Fibroblast of mammary gland (primary cell): Measurements from ENCODE around the gene ZNF862.

ENCODE experiments used
- DNase-seq: peaks from one replicate; pipeline ENCODE4 v3.0.0-alpha.2; 2010; ENCODE audit warnings: low read depth
- H3K4me3 ChIP-seq: 2 replicates; pipeline ENCODE4 v1.5.1; 2011; ENCODE audit warnings: low read depth, mild to moderate bottlenecking, low read length, moderate library complexity; ENCODE audit not compliant: control insufficient read depth
- CTCF ChIP-seq: conservative IDR thresholded peaks from 2 replicates; pipeline ENCODE4 v1.5.1; 2011; ENCODE audit warnings: low read depth, low read length, inconsistent platforms; ENCODE audit not compliant: control insufficient read depth, insufficient read depth

Gene ZNF862

GRCh38 chr7:149800169-149800555 lies 38.0 kb upstream of the ZNF862 start:
- DNase-seq = no peak
- no peak overlapping the region for H3K4me3 ChIP-seq
- no peak for TF ChIP-seq CTCF

GRCh38 chr7:149801002-149801566 lies 37.1 kb upstream of the ZNF862 start:
- H3K4me3 ChIP-seq = no peak overlapping the region
- no peak for DNase-seq
- no peak for TF ChIP-seq CTCF

GRCh38 chr7:149801816-149802215 lies 36.4 kb upstream of the ZNF862 start:
- no peak overlapping the region for H3K4me3 ChIP-seq

GRCh38 chr7:149802966-149803365 lies 35.2 kb upstream of the ZNF862 start:
- no peak for DNase-seq
- TF ChIP-seq CTCF = no peak
- H3K4me3 ChIP-seq = no peak overlapping the region

More at GRCh38 chr7:149801816-149802215, 36.4 kb upstream of the ZNF862 start:
- no peak for TF ChIP-seq CTCF
- DNase-seq = no peak

GRCh38 chr7:149803551-149804074 lies 34.6 kb upstream of the ZNF862 start:
- no peak overlapping the region for H3K4me3 ChIP-seq
- no peak for DNase-seq
- no peak for TF ChIP-seq CTCF

- TF ChIP-seq CTCF = no peak
- no peak overlapping the region for H3K4me3 ChIP-seq
- DNase-seq = no peak
Measured at GRCh38 chr7:149804106-149804505, 34.1 kb upstream of the ZNF862 start.

GRCh38 chr7:149806726-149807125 lies 31.4 kb upstream of the ZNF862 start:
- no peak overlapping the region for H3K4me3 ChIP-seq
- no peak for DNase-seq
- no peak for TF ChIP-seq CTCF
